ENCODE measurements around the gene SCYGR5.

DNA sequence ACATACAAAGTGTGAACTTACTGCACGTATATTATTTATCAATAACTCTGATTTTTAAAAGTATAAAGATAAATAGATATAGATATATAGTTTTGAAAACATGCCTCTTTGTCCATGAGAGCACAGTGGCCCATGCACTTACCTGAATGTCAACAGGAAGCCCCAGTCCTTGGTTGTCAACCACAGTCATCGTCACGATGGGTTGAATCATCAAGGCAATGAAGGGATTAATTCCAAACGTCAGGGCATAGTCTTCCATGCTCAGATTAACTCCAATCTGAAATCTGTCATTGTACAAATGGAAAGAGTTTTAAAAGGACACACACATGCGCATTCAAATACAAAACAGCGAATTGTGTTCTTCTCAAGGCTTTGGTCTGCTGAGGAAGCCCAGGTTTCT, 33.8 kb upstream of the SCYGR5 start:
- no peak for TF ChIP-seq POLR2A (IDR thresholded peaks at IDR 0.05)
- TF ChIP-seq, protein P1, sequence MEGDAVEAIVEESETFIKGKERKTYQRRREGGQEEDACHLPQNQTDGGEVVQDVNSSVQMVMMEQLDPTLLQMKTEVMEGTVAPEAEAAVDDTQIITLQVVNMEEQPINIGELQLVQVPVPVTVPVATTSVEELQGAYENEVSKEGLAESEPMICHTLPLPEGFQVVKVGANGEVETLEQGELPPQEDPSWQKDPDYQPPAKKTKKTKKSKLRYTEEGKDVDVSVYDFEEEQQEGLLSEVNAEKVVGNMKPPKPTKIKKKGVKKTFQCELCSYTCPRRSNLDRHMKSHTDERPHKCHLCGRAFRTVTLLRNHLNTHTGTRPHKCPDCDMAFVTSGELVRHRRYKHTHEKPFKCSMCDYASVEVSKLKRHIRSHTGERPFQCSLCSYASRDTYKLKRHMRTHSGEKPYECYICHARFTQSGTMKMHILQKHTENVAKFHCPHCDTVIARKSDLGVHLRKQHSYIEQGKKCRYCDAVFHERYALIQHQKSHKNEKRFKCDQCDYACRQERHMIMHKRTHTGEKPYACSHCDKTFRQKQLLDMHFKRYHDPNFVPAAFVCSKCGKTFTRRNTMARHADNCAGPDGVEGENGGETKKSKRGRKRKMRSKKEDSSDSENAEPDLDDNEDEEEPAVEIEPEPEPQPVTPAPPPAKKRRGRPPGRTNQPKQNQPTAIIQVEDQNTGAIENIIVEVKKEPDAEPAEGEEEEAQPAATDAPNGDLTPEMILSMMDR (IDR thresholded peaks at IDR 0.05 in 4 of 5, conservative IDR thresholded peaks at IDR 0.05 in 1 of 5): no peak

All from gastrocnemius medialis (tissue), 4 donors.